Measurements from ENCODE around the gene INHBB.

DNA sequence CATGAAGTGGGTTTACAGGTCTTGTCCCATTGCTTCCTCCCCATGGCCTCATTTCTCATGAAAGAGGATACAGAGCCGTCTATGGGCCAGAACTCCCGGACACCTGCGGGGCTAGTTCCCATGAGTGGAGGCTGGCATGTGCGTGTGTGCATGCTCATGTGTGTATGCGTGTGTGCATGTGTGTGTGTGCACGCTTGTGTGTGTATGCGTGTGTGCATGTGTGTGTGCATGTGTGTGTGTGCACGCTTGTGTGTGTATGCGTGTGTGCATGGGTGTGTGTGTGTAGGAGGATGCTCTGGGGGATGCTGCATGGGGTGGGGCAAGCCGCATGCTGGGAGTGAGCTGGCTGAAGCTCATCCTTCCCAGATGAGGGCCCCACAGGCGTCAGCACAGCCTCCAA is 20.8 kb downstream of the INHBB start:
- TF ChIP-seq, protein P1, sequence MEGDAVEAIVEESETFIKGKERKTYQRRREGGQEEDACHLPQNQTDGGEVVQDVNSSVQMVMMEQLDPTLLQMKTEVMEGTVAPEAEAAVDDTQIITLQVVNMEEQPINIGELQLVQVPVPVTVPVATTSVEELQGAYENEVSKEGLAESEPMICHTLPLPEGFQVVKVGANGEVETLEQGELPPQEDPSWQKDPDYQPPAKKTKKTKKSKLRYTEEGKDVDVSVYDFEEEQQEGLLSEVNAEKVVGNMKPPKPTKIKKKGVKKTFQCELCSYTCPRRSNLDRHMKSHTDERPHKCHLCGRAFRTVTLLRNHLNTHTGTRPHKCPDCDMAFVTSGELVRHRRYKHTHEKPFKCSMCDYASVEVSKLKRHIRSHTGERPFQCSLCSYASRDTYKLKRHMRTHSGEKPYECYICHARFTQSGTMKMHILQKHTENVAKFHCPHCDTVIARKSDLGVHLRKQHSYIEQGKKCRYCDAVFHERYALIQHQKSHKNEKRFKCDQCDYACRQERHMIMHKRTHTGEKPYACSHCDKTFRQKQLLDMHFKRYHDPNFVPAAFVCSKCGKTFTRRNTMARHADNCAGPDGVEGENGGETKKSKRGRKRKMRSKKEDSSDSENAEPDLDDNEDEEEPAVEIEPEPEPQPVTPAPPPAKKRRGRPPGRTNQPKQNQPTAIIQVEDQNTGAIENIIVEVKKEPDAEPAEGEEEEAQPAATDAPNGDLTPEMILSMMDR (IDR thresholded peaks at IDR 0.05) = no peak
- TF ChIP-seq POLR2A (IDR thresholded peaks at IDR 0.05) (no peak), EP300 (IDR thresholded peaks at IDR 0.05) (no peak), POLR2AphosphoS5 (IDR thresholded peaks at IDR 0.05) (no peak)
